ENCODE results near the gene KRTAP10-10.
"Not testable (repeated sequence)": the region's sequence is repeated elsewhere in the genome, so short reads cannot be mapped to it uniquely, and the experiment has no call there.

The KRTAP10-10 gene

GRCh38 chr21:44627181-44627822 is 9.9 kb upstream of the KRTAP10-10 start:
- not testable (repeated sequence) for DNase-seq

GRCh38 chr21:44627831-44628233 is 9.3 kb upstream of the KRTAP10-10 start:
- DNase-seq = not testable (repeated sequence)

- no peak for DNase-seq
Observed at GRCh38 chr21:44628707-44629391, 8.3 kb upstream of the KRTAP10-10 start.

GRCh38 chr21:44630440-44630839 is 6.7 kb upstream of the KRTAP10-10 start:
- DNase-seq = no peak

GRCh38 chr21:44632067-44632466 is 5.1 kb upstream of the KRTAP10-10 start:
- no peak for DNase-seq

GRCh38 chr21:44636209-44637017 is 743 bp upstream of the KRTAP10-10 start:
- DNase-seq = no peak

- not testable (repeated sequence) for DNase-seq
Observed at GRCh38 chr21:44637851-44638348, 744 bp downstream of the KRTAP10-10 start.

GRCh38 chr21:44638506-44639330 is 1.6 kb downstream of the KRTAP10-10 start:
- DNase-seq = not testable (repeated sequence)

GRCh38 chr21:44639331-44639655 is 2.1 kb downstream of the KRTAP10-10 start:
- DNase-seq = no peak

- no peak for DNase-seq
Observed at GRCh38 chr21:44640761-44641160, 3.6 kb downstream of the KRTAP10-10 start.

GRCh38 chr21:44643741-44644310 is 6.7 kb downstream of the KRTAP10-10 start:
- no peak for DNase-seq

- no peak for DNase-seq
Observed at GRCh38 chr21:44644878-44645277, 7.7 kb downstream of the KRTAP10-10 start.

GRCh38 chr21:44646366-44647221 is 9.4 kb downstream of the KRTAP10-10 start, which contains the start of gene KRTAP10-11:
TSS of gene KRTAP10-11 (plus strand) at chr21:44646414. CDS start at chr21:44646459, 45 bp downstream.
- not testable (repeated sequence) for DNase-seq

GRCh38 chr21:44647222-44647552 is 10.0 kb downstream of the KRTAP10-10 start:
- no peak for DNase-seq

GRCh38 chr21:44648557-44649311 is 11.6 kb downstream of the KRTAP10-10 start:
- no peak for DNase-seq

- DNase-seq = no peak
Observed at GRCh38 chr21:44649521-44650100, 12.5 kb downstream of the KRTAP10-10 start.

- no peak for DNase-seq
Observed at GRCh38 chr21:44650265-44650972, 13.3 kb downstream of the KRTAP10-10 start.

GRCh38 chr21:44650973-44651675 is 14.0 kb downstream of the KRTAP10-10 start:
- no peak for DNase-seq

GRCh38 chr21:44653123-44653522 is 16.0 kb downstream of the KRTAP10-10 start:
- DNase-seq = no peak
